ENCODE results near the gene SMARCC2.
"Not testable (repeated sequence)": the region's sequence is repeated elsewhere in the genome, so short reads cannot be mapped to it uniquely, and the experiment has no call there.

The SMARCC2 gene

DNA sequence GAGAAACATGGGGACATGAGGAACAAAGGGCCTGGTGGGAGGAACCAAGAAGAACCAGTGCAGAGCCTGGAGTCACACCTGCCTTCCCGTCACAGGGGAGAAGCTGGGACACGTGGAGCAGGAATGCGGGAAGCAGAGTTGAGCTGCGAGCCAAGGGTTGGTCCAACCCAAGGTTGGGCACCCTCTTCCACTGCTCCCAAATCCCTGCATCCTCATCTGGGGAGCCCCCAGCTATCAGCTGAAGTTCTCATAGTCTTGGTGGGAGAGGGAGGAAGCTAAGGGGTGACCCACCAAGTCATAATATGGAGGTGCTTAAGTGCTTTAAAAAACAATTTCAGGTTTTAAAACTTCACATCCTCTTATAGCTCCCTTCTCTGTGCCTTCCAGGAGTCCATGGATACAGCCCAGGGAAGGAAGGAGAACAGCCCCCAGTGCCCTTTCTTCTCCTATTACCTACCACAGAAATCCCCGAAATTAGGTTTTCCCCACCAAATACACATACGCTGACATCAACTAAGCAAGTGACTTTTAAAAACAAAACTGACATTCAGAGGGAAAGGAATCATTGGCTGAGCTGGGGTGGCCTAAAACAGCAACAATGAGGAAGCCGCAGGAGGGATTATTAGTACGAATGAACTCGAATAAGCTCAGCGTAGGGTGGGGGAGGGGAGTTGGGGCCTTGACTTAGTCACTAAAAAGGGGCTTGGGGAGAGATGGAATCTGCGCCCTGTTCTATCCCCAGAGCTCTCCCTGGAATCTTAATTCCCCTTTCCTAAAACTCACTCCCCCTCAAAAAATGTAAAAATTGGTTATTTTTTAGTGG, 26.6 kb downstream of the SMARCC2 start:
- DNase-seq = no peak

DNA sequence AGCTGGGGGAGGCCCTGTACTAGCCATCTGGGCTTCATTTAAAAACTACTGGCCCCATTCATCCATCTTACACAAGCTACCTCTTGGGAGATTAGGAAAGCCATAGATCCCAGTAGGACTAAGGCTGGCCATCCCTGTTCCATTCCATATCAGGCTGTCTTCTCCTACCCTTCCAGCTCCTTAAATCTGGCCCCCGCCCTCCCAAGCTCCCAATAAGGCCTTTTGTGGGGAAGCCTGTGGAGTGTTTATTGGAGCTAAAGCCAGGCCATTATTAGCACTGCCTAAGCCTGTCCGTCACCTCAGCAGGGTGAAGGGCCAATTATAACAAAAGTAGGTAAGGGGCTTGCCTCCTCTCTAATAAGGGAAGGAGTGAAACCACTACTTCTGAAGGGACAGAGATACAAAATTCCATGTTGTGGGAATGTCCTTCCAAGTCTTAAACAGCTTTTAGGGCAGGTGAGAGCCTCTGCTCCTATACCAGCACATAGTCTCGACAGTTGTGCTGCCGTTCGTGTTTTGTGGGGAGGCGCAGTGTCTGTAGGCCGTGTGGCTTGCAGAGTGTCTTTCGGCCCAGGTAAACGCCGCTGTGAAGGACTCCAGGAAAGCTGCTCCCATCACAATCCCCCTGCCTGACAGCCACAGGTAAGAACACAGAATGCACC, 27.5 kb downstream of the SMARCC2 start:
- no peak for DNase-seq

DNA sequence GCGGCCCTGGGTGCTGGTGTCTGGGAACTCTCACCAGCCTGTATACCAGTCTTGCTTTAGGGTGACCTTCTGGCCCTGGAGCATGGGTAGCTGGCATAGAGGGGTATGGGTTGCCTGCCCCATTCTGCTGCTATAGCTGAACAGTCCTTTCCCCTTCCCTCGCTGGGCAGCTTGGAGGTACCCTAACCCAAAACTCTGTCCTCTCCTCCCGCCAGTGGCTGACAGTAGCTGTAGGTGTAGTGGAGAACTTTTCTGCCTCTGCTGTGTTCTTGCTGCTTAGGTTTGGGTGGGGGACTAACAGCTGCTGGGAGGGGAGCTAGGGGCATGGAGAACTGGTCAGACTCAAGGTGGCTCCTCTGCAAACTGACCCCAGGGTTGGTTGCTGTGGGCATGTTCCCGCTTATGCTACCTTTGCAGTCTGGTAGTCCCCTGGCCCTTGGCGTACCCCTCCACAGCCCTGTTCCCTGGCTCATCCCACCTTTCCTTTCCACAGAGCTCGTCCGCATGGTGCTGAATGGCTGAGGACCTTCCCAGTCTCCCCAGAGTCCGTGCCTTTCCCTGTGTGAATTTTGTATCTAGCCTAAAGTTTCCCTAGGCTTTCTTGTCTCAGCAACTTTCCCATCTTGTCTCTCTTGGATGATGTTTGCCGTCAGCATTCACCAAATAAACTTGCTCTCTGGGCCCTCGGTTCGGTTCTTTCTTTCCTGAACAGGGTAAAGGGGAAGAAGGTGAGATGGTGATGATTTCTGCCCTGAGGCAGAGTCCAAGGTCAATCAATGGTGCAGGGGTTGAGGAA, 28.2 kb downstream of the SMARCC2 start:
- no peak for DNase-seq

DNA sequence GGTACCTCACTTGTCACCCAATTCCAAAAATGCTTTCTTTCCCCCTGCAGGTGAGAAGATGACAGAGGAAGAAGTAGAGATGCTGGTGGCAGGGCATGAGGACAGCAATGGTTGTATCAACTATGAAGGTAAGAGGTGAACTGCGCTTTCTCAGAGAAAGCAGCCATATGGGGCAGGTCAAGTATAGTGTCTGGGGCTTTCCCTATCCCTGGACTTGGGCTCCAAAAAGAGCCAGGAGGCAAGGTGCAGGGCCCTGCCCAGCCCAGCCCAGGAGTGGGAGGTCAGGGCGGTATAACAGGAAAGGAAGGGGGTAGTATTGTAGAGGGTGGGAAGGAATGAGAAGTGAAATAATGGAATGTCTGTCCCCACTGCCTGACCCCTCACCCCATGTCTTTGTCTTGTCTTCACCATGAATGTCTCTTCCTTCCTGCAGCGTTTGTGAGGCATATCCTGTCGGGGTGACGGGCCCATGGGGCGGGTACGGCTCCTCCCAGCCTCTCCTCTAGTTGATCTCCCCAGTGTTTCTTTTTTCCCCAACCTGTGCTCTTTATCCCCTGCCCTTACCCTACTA, 29.0 kb downstream of the SMARCC2 start:
- DNase-seq = peak; percentile 58 to 71

DNA sequence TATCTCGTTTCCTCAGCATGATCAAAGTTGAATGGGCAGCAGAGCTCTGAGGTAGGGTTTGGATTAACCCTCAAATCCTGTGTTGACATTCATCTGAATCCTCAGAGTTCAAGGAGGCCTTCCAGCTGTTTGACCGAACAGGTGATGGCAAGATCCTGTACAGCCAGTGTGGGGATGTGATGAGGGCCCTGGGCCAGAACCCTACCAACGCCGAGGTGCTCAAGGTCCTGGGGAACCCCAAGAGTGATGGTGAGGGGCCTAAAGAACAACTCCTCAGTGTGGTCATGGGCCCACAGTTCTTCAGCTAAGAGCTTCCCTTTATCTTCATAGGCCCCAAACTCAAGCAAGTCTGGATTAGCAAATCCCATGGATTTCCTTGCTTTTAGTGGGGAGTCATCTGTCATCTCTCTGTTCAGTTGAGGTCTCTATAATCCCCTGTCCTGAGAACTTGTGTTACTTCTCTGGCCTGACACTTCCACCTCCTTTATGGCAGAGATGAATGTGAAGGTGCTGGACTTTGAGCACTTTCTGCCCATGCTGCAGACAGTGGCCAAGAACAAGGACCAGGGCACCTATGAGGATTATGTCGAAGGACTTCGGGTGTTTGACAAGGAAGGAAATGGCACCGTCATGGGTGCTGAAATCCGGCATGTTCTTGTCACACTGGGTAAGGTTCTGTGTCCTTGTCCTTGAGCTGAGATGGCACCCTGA, 29.6 kb downstream of the SMARCC2 start:
- no peak for DNase-seq

DNA sequence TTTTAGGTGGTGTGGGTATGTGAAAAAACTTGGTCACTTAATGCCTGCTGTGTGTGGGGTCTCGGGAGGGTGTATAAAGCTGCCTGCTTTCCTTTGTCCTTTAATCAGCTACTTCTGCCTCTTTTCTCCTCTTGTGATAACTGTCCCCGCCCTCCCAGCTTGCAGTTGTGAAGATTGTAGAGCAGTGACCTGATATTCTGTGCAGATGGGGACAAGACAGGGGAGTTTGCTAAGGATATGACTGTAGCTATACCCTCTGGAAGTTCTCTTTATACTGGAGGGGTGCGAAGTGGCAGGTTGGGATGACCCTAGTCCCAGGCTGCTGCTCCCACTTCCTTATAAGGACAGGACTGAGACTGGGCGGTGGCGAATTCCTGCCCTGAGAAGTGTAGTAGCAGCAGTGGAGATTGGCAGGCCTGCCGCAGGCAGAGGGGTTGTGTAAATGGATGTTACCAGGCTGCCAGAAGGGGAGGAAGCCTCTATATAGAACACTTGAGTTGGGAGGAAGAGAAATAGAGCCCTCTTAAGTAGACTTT, 30.3 kb downstream of the SMARCC2 start:
- peak; percentile 44 to 55 for DNase-seq

DNA sequence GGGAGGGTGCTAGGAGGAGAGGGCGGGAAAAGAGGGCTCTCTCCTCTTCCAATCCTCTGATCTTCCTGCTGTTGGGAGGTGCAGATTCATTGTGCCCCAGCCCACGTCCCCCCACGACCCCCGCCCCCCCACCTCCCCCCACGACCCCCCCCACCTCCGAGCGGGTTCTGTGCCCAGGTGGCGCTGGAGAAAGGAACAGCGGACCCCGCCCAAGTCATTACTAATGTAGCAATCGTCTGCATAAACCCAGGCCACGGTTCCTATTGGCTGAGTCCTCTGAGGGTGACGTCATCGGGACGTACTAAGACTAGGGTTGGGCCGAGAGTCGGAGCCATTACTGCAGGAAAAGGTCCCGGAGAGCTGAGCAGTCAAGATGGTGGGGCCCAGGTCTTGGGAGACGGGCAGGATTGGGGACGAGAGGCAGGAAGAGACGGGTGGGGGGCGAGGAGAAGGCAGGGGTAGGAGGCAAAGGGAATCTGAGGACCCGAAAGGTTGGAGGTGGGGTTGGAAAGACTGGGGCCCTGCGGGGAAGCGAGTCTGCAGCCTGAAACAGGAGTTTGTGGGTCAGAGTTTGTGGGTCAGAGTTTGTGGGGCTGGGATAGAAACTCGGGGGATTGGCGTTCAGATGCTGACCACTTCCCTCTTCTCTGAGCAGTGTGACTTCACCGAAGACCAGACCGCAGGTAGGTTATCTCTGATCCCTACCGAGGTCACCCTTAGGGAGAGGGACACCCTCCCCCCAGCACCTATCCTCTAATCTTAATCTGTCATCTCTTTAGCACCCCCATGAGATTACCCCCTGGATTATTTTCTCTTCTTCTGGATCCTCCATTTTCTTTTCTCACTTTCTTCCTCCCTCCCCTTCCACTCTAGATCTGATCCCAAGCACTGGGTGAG, 31.0 kb downstream of the SMARCC2 start, which contains the start of gene MYL6:
Gene MYL6 (plus strand): TSS at position 331 of the 897 bp plus-strand sequence. CDS start 43 bp downstream, at position 374.
- DNase-seq = peak; percentile 90 to 94

DNA sequence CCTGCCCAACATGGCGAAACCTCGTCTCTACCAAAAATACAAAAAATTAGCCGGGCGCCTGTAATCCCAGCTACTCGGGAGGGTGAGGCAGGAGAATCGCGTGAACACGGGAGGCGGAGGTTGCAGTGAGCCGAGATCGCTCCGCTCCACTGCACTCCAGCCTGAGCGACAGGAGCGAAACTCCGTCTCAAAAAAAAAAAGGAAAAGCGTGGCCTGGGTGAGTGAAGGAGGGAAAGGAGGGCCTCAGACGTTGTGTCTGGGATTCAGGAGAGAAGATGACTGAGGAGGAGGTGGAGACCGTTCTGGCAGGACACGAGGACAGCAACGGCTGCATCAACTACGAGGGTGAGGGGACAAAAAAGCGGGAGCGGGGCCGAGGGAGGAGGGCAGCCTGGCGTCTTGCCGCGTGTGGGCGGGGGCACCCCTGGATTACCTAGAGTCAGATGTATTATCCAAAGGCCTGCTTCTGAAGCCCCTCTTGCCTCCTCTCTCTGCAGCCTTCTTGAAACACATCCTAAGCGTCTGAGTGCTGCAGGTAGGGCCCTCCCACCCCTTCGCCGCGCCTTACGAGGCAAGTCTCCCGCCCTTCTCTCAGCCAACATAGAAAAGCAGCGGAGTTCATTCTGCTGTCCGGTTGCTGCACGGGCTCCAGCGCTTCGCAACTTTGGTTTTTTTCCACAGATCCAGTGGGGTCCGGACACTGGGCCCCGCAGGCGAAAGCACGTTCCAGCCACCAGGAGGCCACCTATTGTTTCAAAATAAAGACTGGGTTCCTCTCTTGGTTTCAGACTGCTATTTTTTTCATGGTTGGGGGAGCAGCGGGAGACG, 31.9 kb downstream of the SMARCC2 start:
- peak; percentile 60 to 68 for DNase-seq

DNA sequence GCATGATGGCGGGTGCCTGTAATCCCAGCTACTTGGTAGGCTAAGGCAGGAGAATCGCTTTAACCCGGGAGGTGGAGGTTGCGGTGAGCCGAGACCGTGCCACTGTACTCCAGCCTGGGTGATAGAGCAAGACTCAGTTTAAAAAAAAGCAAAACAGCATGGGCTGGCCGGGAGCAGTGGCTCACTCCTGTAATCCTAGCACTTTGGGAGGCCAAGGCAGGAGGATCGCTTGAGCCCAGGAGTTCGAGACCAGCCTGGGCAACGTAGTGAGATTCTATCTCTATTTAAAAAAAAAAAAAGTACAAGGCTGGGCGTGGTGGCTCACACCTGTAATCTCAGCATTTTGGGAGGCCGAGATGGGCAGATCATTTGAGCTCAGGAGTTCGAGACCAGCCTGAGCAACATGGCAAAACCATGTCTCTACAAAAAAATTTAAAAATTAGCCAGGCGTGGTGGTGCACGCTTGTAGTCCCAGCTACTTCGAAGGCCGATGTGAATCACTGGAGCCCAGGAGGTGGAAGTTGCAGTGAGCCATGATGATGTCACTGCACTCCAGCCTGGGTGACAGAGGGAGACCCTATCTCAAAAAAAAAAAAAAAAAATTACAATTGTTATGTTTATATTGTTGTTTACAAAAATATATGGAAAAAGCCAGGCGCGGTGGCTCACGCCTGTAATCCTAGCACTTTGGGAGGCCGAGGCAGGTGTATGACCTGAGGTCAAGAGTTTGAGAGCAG, 32.7 kb downstream of the SMARCC2 start:
- DNase-seq = not testable (repeated sequence)

DNA sequence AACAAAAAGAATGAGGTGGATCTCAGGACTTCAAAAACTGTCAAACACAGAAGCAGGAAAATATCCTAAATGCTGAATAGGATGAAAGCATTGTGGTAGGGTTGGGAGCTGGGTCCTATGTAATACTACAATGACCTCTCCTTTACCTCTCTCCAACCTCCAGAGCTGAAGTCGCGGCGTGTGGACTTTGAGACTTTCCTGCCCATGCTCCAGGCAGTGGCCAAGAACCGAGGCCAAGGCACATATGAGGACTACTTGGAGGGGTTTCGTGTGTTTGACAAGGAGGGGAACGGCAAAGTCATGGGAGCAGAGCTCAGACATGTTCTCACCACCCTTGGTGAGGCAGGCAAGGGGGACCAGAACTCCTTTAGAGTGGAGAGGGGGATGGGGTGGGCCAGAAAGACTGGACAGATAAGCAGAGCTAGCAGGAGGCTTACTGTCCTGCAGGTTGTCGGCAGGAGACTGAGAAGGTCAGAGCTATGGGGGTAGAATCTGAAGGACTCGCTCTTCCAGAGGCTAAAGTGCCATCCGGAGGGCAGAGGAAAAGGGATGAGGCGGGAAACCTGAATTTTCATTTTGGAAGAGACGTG, 33.9 kb downstream of the SMARCC2 start:
- no peak for DNase-seq

DNA sequence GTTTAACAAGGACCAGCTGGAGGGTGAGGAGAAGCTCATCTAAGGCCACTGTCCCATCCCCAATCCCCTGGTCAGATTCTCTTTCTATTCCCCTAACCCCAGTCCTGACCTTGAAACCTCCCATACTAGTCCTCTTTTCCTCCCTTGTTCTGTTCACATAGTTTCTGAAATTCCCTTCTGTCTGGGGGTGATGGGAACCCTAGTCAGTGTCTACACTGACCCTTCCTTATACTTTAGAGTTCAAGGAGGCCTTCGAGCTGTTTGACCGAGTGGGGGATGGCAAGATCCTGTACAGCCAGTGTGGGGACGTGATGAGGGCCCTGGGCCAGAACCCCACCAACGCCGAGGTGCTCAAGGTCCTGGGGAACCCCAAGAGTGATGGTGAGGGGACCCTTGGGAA, 34.5 kb downstream of the SMARCC2 start:
- DNase-seq = no peak

DNA sequence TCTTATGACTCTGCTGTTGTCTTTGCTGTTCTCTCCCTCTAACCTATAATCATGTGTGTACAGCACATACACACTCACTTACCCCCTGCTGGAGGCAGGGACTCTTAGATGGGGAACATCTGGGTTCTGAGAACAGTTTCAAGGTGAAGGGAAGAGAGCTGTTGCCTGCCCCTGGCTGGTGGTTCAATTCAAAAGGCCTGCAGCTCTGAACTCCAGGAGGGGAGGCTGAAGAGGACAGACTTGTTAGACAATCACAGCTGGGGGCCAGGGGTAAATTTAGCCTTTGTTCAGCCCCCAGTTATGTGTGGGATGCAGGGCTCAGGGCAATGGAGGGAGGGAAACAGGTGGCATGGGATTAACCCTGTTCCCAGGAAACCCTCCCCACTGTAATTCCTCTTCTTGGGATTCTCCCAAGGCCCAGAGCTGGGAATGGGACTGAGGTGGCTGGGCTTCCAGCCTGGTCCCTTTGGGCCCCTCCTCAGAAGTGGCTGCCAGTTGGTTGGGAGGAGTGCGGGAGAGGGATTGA, 35.0 kb downstream of the SMARCC2 start:
- DNase-seq = no peak

DNA sequence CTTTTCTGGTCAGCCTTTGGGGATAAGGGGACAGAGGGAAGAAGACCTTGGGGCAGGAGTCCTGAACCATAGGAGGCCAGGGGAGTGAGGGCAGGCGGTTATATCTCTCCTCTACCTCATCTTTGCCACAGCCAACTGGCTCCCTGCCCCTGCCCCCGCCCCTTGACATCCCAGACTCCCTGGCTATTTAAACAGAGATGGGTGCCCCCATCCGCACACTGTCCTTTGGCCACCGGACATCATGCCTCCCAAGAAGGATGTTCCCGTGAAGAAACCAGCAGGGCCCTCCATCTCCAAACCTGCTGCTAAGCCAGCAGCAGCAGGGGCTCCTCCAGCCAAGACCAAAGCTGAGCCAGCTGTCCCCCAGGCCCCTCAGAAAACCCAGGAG, 35.6 kb downstream of the SMARCC2 start:
- DNase-seq = no peak

DNA sequence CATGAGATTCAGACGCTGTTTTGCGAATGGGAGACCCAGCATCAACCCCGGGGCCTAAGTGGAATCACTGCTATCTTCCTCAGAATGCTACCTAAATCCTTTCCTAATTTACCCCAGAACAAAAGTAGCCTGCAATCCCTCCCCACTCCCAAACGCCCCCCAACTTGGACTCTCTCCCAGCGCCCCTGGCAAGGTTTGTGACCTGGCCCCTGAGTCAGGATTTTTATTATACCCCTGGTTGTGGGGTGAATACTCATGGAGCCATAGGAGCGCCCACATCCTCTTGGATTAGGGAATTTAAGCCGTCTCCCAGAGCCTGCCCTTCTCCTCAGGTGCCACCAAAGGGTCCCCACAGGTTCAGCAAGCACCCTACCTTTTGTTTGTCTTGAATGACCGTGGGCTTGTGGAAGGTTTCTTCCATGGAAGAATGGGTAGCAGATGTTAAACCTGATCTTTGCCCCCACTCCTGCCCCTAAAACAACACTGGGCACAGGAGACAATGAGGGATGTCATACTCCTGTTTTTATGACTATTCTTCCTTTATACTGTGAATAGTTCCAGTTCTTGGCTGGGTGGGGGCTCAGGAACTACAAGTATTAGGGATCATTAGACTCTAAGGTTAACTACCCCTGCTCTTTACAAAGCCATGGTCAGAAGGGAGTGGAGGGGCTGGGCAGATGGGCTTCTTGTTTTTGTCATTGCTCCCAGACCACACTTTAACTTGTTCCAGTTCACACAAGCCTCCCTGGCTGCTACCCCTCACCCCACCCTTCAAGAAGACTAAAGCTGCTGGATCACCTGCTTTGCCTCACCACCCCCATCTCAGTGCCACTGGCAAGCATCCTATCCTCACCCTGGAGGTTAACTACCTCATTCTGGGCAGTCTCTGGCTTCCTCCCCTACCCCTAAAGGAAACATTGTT, 36.3 kb downstream of the SMARCC2 start:
- DNase-seq = no peak

DNA sequence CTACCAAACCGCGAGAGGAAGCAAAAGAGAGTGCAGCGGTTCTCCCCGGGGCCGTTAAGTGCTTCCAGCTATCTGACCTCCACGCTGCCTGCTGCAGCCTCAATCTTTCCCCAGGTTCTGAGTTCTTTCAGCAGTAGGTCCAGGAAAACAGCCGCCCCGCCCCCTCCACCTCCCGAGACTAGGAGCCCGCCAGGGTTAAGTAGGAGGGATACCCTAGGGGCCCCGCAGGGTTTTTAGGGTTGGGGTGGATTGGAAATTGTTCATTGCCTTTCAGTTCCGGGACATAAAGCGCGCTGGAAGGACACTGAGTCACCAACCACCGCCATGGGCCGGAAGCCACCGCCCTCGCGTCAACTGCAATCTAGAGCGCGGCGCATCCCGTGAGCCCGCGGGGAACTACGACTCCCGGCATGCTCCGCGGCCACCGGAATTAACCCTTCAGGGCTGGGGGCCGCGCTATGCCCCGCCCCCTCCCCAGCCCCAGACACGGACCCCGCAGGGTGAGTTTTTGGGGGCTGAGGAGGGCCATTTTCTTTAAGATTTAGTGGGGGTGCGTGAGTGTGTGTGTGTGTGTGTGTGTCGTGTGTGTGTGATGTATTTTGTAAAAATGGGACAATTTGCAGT, 37.0 kb downstream of the SMARCC2 start, which contains the start of gene MYL6B:
Gene MYL6B (plus strand): TSS at position 456 of the 624 bp plus-strand sequence. CDS start 1,332 bp downstream, outside the sequence.
- peak; percentile 94 to 96 for DNase-seq

DNA sequence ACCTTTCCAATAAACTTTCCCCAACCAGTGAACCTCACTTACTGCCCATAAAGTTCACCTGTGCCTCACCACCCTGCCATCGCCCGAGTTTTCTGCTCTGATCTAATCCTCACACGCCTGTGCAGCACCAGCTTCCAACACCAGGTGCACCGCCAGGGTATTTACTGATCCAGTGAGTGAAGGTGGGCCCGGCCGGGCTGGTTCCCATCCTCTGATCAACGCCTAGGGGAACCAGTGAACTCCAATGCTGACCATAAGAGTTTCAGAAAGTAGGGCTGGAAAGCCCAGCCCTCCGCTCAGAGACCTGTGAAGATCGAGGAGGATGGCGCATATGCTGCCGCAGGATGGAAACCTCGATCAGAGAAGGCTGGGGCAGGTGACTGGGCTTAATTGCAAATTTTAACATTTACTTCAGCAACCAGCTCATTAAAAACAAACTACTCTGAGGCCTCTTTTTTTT, 37.6 kb downstream of the SMARCC2 start:
- peak; percentile 74 to 80 for DNase-seq

DNA sequence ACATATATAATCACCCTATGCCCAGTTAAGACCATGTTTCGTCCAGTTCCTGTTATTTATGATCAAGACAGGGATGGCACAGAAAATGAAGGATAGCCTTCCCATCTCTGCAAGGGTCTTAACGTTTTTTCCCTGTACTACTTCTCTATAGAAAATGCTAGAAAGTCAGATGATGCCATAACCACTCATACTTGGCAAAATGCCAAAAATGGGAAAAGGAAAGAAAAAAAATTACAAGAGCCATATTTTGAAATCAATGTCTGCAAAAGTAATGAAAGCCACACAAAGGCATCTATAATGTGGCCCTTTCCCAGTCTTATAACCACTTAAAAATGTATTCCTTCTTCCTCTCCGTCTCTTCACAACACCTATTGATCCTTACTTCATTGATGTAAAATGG, 38.7 kb downstream of the SMARCC2 start:
- DNase-seq = no peak

All from activated CD4-positive, alpha-beta T cell treated with anti-CD3 and anti-CD28 coated beads, Interleukin-2, amount 50 U/mL, for 48 hours (primary cell).